GM11168 (cell line): ENCODE measurements around the gene SRGAP2C.
"Not testable (repeated sequence)": the region's sequence is repeated elsewhere in the genome, so short reads cannot be mapped to it uniquely, and the experiment has no call there.

Experiments
- in situ Hi-C: fragments of 300-500 bp; cut with MboI; formaldehyde crosslinking; loops from one replicate; pipeline ENCODE4 v1.12.0; 2022; ENCODE audit warnings: low sequenced_read_pairs; ENCODE audit not compliant: unreplicated experiment

SRGAP2C gene

DNA sequence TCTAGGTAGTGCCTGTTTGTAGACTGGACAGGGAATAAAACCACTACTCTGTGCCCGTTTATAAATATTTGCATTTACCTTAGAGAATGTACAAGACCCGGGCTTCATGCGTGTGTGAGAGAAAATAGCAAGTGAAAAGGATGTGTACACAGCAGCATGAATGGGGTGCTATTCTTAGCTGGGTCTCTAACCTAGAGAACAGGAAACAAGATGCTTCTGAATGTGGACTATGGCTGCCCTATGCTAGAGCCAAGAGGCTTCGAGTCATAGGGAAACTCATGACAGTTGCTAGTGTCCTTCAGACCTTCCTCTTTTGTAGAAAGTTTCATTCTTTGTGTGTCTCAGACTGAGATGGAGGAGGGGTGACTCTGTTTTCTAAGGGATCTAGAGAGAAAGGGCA is 39.9 kb downstream of the SRGAP2C start:
- in situ Hi-C loops: not testable (repeated sequence)

- in situ Hi-C loops: not testable (repeated sequence)
Observed at GRCh38 chr1:121226295-121226904, 41.6 kb downstream of the SRGAP2C start.

DNA sequence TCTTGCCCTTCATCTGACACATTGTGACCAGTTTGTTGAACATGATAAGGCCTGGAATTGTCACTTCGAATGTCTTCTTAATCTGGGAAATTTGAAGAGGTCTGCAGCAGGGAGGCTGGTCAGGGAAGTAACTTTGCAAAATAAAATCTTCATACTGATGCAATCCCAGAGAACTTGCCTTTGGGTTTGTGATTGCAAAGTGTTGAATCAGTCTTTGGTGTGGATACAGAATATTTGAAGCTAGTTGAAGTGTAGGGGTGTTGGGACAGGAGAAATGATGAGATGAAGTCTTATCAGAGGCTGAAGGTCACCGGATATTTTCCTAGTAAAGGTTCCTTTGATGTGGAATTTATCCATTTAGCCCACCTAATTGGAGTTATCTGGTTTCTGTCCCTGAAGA is 42.1 kb downstream of the SRGAP2C start:
- in situ Hi-C loops: not testable (repeated sequence)

GRCh38 chr1:121227544-121228330 is 43.0 kb downstream of the SRGAP2C start:
- in situ Hi-C loops: not testable (repeated sequence)

DNA sequence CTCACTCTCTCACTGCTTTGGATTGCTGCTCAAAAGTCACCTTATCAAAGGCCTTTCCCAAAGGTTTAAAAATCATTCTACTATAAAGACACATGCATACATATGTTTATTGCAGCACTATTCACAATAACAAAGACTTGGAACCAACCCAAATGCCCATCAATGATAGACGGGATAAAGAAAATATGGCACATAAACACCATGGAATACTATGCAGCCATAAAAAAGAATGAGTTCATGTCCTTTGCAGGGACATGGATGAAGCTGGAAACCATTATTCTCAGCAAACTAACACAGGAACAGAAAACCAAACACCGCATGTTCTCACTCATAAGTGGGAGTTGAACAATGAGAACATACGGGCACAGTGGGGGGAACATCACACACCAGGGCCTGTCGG is 45.9 kb downstream of the SRGAP2C start:
- in situ Hi-C loops: not testable (repeated sequence)

DNA sequence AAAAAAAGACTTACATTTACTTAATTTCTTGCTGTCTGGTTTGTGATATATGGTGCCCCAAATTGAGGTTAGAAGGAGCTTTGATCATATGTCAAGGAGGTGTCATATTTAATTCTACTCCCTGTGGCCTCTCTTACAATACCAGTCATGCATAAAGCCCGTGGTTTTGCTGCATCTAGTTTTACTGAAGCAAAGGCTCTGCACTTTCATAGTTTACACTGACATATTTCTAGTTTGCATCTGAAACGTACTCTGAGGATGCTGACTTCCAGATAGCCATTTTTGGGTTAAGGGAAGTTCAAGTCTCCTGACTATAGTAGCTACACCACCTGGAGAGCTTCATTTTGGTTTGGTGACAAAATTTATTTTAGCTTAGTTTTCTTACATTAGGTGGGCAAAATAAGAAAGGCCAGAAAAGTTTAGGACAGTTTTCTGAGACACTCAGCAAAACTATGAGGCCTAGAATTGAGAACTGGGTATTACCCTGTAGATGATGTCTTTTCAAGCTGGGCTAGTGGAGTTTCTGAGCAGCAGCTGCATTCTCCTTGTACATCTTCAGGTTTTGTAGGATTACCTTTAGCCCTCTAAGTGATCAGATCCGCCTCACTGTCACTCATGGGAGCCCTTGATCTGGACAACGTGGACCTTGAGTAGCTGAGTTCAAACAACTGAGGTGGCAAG is 47.8 kb downstream of the SRGAP2C start:
- in situ Hi-C loops: not testable (repeated sequence)

DNA sequence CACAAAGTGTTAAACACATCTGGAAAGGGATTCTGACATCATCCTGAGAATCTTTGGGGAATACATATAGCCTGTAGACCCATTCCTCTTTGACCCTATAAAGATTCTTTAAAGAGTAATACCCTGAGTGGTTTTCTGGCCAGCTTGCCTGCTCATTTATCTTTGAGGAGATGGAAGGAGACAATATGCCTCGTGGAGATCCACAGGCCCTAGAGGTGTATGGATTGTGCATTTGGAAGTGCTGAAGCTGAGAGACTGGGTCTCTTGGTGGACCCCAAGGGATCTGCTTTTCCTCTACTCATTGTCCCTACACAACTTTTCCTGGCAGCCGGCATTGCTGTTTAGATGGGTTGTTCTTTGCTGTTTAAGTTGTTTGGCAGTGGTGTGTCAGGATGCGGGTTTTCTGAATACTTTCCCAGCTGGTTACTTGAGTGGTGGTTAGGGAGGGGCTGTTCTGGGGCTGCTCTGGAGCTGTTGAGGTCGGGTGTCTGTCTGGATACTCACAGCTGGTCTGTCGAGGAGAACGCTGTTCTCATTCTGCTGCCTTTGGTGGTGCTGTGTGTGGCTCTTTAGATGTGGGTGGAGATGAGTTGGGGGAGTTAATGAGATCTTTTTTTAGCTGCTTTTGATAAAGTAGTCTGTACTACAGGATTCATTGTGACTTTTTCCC is 49.5 kb downstream of the SRGAP2C start:
- in situ Hi-C loops: not testable (repeated sequence)

DNA sequence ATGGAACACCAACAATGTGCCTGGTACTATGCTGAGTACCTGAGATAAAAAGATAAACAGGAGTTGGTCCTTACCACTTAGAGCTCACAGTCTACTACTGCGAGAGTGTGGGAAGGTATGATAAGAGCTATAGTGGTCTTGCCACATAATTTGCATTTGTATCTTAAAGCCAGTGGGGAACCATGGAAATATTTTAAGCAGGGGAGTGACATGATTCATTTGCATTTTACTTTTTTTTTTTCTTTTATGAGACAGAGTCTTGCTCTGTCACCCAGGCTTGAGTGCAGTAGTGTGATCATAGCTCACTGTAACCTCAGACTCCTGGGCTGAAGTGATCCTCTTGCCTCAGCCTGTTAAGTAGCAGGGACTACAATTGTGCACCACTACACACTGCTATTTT is 53.6 kb downstream of the SRGAP2C start:
- in situ Hi-C loops: not testable (repeated sequence)

GRCh38 chr1:121243913-121244312 is 59.1 kb downstream of the SRGAP2C start:
- in situ Hi-C loops: not testable (repeated sequence)

- in situ Hi-C loops: not testable (repeated sequence)
Observed at GRCh38 chr1:121246399-121246798, 61.6 kb downstream of the SRGAP2C start.

- in situ Hi-C loops: not testable (repeated sequence)
Observed at GRCh38 chr1:121252656-121253055, 67.9 kb downstream of the SRGAP2C start.

DNA sequence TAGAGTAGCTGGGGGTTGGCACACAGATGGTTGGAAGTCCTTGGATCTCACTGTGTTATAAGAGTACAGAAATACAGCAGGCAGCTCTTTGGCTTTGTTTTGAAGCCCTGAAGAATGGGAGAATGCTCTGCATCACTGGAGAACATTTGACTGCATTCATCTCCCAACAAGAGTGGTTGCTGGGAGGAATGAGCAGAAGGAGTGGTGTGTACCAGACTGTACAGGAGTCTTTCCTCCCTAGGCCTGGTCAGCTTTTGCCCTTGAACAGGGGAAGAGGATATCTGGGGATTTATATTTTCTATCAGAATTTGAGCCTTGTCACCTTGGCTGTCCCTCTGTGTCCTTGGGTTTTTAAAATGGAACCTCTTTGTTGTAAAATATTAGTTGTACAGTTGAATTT is 69.8 kb downstream of the SRGAP2C start:
- in situ Hi-C loops: not testable (repeated sequence)

GRCh38 chr1:121257632-121258031 is 72.9 kb downstream of the SRGAP2C start:
- in situ Hi-C loops: not testable (repeated sequence)

- in situ Hi-C loops: not testable (repeated sequence)
Observed at GRCh38 chr1:121258134-121258533, 73.4 kb downstream of the SRGAP2C start.

- in situ Hi-C loops: not testable (repeated sequence)
Observed at GRCh38 chr1:121260205-121260604, 75.4 kb downstream of the SRGAP2C start.

- in situ Hi-C loops: not testable (repeated sequence)
Observed at GRCh38 chr1:121262163-121262562, 77.4 kb downstream of the SRGAP2C start.

GRCh38 chr1:121263789-121264244 is 79.0 kb downstream of the SRGAP2C start:
- in situ Hi-C loops: not testable (repeated sequence)

DNA sequence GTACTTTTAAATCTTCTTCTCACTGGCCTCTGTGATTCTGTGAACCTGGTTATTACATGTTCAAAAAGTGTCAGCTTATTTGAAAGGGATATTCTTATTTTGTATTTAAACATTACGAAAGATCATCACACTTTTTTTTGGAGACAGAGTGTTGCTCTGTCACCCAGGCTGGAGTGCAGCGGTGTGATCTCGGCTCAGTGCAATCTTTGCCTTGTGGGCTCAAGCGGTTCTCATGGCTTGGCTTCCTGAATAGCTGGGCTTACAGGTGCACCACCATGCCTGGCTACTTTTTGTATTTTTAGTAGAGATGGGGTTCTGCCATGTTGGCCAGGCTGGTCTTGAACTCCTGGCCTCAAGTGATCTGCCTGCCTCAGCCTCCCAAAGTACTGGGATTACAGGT is 82.3 kb downstream of the SRGAP2C start:
- in situ Hi-C loops: not testable (repeated sequence)

GRCh38 chr1:121269309-121269708 is 84.5 kb downstream of the SRGAP2C start:
- in situ Hi-C loops: not testable (repeated sequence)

DNA sequence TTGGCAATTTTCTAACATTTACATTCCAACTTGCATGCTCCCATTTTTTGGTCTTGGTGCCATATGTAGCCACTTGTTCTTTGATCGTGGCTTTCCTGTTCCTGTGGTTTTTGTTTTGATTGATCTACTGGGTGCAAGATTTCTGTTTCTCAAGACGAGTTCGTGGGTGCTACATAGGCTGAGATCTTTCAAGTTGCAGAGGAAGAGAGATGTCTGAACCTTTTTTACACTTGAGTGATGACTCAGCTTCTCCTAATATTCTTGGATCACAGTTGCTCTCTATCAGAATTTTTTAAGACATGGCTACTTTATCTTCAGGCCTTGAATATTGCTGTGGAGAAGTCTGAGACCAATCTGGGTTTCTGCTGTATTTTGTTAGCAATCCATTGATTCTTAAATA is 85.2 kb downstream of the SRGAP2C start:
- in situ Hi-C loops: not testable (repeated sequence)
